Thyroid gland (tissue), 4 donors: ENCODE results near the gene SCCPDH. TPM values are rescaled to one million over a fixed set of nuclear protein-coding genes. Genes with fewer than 3 reads are reported as not detected.

Experiments used
- DNase-seq, 2 donors: peaks; one replicate each; pipeline ENCODE4 v3.0.0-alpha.2; 2019
- H3K27ac ChIP-seq, 3 donors: fragments of 200-600 bp; sonication (generic); 1 replicate in 2 of 3; 2 replicates in 1 of 3; pipeline ENCODE4 v1.5.1; 2016 to 2019; ENCODE audit warnings: mild to moderate bottlenecking in 1 of 3, moderate library complexity in 1 of 3
- H3K27me3 ChIP-seq: fragments of 200-600 bp; sonication (generic); one replicate; pipeline ENCODE4 v1.5.1; 2019
- H3K36me3 ChIP-seq, 2 donors: fragments of 200-600 bp; sonication (generic); one replicate each; pipeline ENCODE4 v1.5.1; 2016 to 2019
- H3K4me1 ChIP-seq, 2 donors: fragments of 200-600 bp; sonication (generic); one replicate each; pipeline ENCODE4 v1.5.1; 2017 to 2019
- H3K4me3 ChIP-seq, 3 donors: fragments of 200-600 bp; sonication (generic); replicated peaks in 1 of 3; 1 replicate in 2 of 3; 2 replicates in 1 of 3; pipeline ENCODE4 v1.5.1; 2016; ENCODE audit warnings: mild to moderate bottlenecking in 1 of 3
- H3K9me3 ChIP-seq: fragments of 200-600 bp; sonication (generic); one replicate; pipeline ENCODE4 v1.5.1; 2017
- CTCF ChIP-seq, 6 experiments: fragments of 200-600 bp in 3 of 6; fragments of 450-650 bp in 3 of 6; sonication (generic) in 3 of 6; IDR thresholded peaks; one replicate each; pipeline ENCODE4 v1.5.1; 2016 to 2019; ENCODE audit warnings: antibody characterized with exemption in 6 of 6, mild to moderate bottlenecking in 2 of 6, inconsistent platforms in 1 of 6, moderate library complexity in 1 of 6
- POLR2A ChIP-seq, 2 donors: fragments of 450-650 bp; IDR thresholded peaks; one replicate each; pipeline ENCODE4 v1.6.1; 2017; ENCODE audit warnings: antibody characterized with exemption in 2 of 2, mild to moderate bottlenecking in 2 of 2, moderate library complexity in 1 of 2
- WGBS, 2 donors: methylation state at CpG; one replicate each; pipeline ENCODE4 v1.1.5; 2017; 5-methylcytosine and 5-hydroxymethylcytosine counted together
- intact Hi-C: fragments of 100-400 bp; cut with DNase I; formaldehyde crosslinking; loops from one replicate; pipeline ENCODE4 v1.15.1; 2023
- total RNA-seq, 4 donors: library from RNA; depleted of rRNA; stranded (reverse); fragments of >200 nt; gene quantifications; one replicate each; pipeline ENCODE4 v1.2.3, GENCODE V29; 2016

Gene SCCPDH
- total RNA-seq, 4 donors from 2014 or later: 30.0 to 37.8 (median 32.9) TPM

DNA sequence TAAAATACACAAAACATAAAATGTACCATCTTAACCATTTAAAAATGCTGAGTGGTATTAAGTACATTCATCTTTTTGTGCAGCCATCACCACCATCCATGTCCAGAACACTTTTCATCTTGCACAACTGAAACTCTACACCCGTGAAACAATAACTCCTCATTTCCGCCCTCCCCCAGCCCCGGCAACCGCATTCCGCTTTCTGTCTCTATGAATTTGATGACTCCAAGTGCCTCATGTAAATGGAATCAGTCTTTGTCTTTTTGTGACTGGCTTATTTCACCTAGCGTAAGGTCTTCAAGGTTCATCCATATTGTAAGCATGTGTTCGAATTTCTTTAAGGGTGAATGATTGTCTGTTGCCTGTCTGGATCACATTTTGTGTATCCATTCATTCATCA, 37.2 kb downstream of the SCCPDH start:
- TF ChIP-seq POLR2A (IDR thresholded peaks at IDR 0.05): no peak
- no peaks in the 10 kb centered on the region for H3K4me1 ChIP-seq
- no peaks in the 10 kb centered on the region for H3K9me3 ChIP-seq
- intact Hi-C loops: no loop called here
- no peak for DNase-seq
- no peaks in the 10 kb centered on the region for H3K27me3 ChIP-seq
- no peak overlapping the region for H3K27ac ChIP-seq
- H3K4me3 ChIP-seq: no peak overlapping the region
- 95% methylated on average over 7 of the region's 7 CpGs for WGBS, 2 donors
- H3K36me3 ChIP-seq: peaks cover 11 to 21% of the 10 kb centered on the region in 2 donors

GRCh38 chr1:246765521-246765920, 41.3 kb downstream of the SCCPDH start:
- peaks cover 11 to 27% of the 10 kb centered on the region in 2 donors for H3K36me3 ChIP-seq
- no peaks in the 10 kb centered on the region for H3K4me1 ChIP-seq
- TF ChIP-seq POLR2A (IDR thresholded peaks at IDR 0.05) (no peak), CTCF (IDR thresholded peaks at IDR 0.05) (no peak)
- H3K9me3 ChIP-seq: no peaks in the 10 kb centered on the region
- no peak for DNase-seq
- intact Hi-C loops: no loop called here
- 90 to 96% methylated on average over 3 of the region's 3 CpGs for WGBS, 2 donors
- no peaks in the 10 kb centered on the region for H3K27me3 ChIP-seq
- H3K27ac ChIP-seq: no peak overlapping the region
- no peak overlapping the region for H3K4me3 ChIP-seq

GRCh38 chr1:246768403-246769020, 44.3 kb downstream of the SCCPDH start:
- no peak for TF ChIP-seq POLR2A (IDR thresholded peaks at IDR 0.05)
- no peak for TF ChIP-seq CTCF (IDR thresholded peaks at IDR 0.05)
- Histone ChIP-seq H3K4me3 (no peak overlapping the region), H3K27me3 (no peaks in the 10 kb centered on the region), H3K4me1 (no peaks in the 10 kb centered on the region), H3K9me3 (no peaks in the 10 kb centered on the region), H3K27ac (no peak overlapping the region), H3K36me3 (peaks cover 6 to 17% of the 10 kb centered on the region in 2 donors)
- intact Hi-C loops: no loop called here
- no peak for DNase-seq
- 75 to 84% methylated on average over 11 of the region's 11 CpGs for WGBS, 2 donors

DNA sequence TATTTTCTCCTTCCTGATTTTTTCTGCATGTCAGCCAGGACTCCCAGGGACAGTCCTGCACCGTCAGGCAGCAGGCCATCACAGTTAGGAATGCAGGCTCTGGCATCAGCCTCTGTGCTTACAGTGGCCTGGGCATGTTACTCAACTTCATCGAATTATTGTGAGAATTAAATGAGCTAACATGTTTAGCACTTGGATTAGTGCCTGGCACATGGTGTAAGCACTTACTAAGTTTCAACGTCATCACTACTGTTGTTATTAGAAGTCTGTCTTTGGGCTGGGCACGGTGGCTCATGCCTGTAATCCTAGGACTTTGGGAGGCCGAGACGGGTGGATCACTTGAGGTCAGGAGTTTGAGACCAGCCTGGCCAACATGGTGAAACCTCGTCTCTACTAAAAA, 45.1 kb downstream of the SCCPDH start:
- DNase-seq: no peak
- no peaks in the 10 kb centered on the region for H3K4me1 ChIP-seq
- WGBS, 2 donors: 87 to 93% methylated on average over 7 of the region's 7 CpGs
- TF ChIP-seq POLR2A (IDR thresholded peaks at IDR 0.05) (no peak), CTCF (IDR thresholded peaks at IDR 0.05) (no peak)
- no peaks in the 10 kb centered on the region for H3K27me3 ChIP-seq
- intact Hi-C loops: no loop called here
- no peak overlapping the region for H3K27ac ChIP-seq
- peaks cover 0 to 17% of the 10 kb centered on the region in 2 donors for H3K36me3 ChIP-seq
- no peak overlapping the region for H3K4me3 ChIP-seq
- H3K9me3 ChIP-seq: no peaks in the 10 kb centered on the region

DNA sequence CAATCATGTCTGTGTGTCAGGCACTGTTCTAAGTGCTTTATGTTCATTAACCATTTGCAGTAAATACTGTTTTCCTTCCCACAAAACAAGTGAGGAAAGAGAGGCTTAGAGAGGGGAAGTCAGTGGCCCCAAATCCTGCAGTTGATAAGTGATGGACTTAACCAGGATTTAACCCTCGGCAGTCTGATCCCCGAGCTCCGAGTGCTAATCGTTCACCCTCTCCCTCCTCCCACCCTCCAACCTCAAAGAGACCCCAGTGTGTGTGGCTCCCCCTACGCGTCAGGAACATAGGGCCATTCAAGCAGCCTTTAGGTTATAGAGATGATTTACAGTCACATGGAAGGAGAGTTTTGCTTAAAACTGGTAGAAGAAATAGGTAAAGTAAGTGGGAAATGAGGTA, 47.2 kb downstream of the SCCPDH start:
- no peak overlapping the region for H3K4me3 ChIP-seq
- 93% methylated on average over 6 of the region's 6 CpGs for WGBS, 2 donors
- H3K36me3 ChIP-seq: peaks cover 6 to 10% of the 10 kb centered on the region in 2 donors
- no peak for DNase-seq
- no peak overlapping the region for H3K27ac ChIP-seq
- H3K4me1 ChIP-seq: no peaks in the 10 kb centered on the region
- no peaks in the 10 kb centered on the region for H3K27me3 ChIP-seq
- H3K9me3 ChIP-seq: no peaks in the 10 kb centered on the region
- TF ChIP-seq CTCF (IDR thresholded peaks at IDR 0.05) (no peak), POLR2A (IDR thresholded peaks at IDR 0.05) (no peak)
- intact Hi-C loops: no loop called here
